NB4 (cell line): ENCODE results near the gene BHLHE23.

Experiments used
- DNase-seq: peaks from one replicate; pipeline ENCODE4 v3.0.0; 2010; ENCODE audit warnings: low read depth
- H3K4me3 ChIP-seq: one replicate; pipeline ENCODE4 v1.5.1; 2011; ENCODE audit warnings: mild to moderate bottlenecking, low read depth, low read length, moderate library complexity
- MAX ChIP-seq: IDR thresholded peaks from 2 replicates; pipeline ENCODE4 v1.6.1; 2011; ENCODE audit warnings: low read depth, low read length
- MYC ChIP-seq: IDR thresholded peaks from 2 replicates; pipeline ENCODE4 v1.6.1; 2011; ENCODE audit warnings: low read depth, low read length
- POLR2A ChIP-seq: IDR thresholded peaks from 2 replicates; pipeline ENCODE4 v1.6.1; 2011; ENCODE audit warnings: mild to moderate bottlenecking; ENCODE audit not compliant: insufficient read length; ENCODE audit errors: extremely low read depth
- TF ChIP-seq, protein P1 (sequence below): IDR thresholded peaks from one replicate; pipeline ENCODE4 v1.5.1; 2012; ENCODE audit warnings: low read depth, low read length

The BHLHE23 gene

DNA sequence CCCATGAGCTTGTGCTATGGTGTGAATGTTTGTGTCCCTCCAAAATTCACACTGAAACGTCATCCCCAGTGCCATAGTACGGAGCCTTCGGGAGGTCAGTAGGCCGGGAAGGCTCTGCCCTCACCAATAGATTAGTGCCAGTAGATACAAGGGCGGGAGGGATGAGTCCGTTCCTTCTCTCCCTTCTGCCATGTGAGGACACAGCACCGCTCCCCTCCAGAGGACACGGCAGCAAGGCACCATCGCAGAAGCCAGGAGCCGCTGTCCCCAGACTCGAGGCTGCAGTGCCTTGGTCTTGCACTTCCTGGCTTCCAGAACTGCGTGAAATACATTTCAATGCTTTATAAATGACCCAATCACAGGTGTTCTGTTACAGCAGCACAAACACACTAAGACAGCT is 39.2 kb upstream of the BHLHE23 start:
- H3K4me3 ChIP-seq: no peak overlapping the region
- no peak for DNase-seq
- TF ChIP-seq, protein P1, sequence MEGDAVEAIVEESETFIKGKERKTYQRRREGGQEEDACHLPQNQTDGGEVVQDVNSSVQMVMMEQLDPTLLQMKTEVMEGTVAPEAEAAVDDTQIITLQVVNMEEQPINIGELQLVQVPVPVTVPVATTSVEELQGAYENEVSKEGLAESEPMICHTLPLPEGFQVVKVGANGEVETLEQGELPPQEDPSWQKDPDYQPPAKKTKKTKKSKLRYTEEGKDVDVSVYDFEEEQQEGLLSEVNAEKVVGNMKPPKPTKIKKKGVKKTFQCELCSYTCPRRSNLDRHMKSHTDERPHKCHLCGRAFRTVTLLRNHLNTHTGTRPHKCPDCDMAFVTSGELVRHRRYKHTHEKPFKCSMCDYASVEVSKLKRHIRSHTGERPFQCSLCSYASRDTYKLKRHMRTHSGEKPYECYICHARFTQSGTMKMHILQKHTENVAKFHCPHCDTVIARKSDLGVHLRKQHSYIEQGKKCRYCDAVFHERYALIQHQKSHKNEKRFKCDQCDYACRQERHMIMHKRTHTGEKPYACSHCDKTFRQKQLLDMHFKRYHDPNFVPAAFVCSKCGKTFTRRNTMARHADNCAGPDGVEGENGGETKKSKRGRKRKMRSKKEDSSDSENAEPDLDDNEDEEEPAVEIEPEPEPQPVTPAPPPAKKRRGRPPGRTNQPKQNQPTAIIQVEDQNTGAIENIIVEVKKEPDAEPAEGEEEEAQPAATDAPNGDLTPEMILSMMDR: no peak
- TF ChIP-seq MAX (no peak), MYC (no peak)

DNA sequence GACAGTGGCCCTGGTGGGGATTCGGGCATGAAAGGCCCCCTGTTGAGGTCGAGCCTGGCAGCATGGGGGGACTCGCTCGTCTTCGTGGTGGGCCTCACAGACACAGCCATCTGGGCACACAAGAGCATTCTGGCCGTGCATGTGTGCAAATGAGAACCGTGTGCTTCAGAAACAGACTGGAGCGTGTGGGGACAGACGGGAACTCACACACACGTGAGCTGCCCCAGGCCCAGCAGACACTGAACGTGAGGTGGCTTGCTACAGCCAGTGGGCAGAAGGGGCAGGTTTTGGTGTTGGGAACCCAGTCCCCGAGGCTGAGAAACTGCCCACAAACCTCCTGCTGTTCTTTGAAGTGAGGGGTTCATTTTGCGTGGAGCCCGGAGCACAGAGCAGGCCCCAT is 38.6 kb upstream of the BHLHE23 start:
- TF ChIP-seq, protein P1: no peak
- no peak for TF ChIP-seq POLR2A
- no peak for TF ChIP-seq MAX
- TF ChIP-seq MYC: no peak
- no peak for DNase-seq
- H3K4me3 ChIP-seq: no peak overlapping the region

DNA sequence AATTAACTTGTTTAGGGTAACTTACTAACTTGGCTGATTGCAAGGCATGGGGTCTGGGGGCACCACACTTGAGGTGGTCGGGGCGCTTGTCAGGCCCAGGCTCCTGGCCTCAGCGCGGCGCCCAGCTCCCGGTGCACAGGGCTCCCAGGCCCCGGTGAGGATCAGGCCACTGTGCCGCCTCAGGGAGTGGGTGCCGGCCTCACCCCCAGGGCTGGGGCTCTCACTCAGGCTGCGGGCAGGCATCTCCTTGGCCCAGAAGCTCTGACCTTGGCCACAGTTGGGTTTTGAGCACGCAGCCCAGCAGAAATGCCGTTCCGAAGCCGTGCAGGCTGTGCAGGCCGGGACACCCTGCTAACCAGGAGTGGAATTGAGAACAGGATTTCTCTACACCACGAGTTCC is 37.8 kb upstream of the BHLHE23 start:
- no peak for DNase-seq
- H3K4me3 ChIP-seq: no peak overlapping the region
- TF ChIP-seq, protein P1: no peak
- no peak for TF ChIP-seq POLR2A
- TF ChIP-seq MAX: no peak
- no peak for TF ChIP-seq MYC

GRCh38 chr20:63044204-63044600 is 37.4 kb upstream of the BHLHE23 start:
- no peak for DNase-seq
- no peak overlapping the region for H3K4me3 ChIP-seq
- TF ChIP-seq MYC (no peak), MAX (no peak), POLR2A (no peak)
- TF ChIP-seq, protein P1: no peak

DNA sequence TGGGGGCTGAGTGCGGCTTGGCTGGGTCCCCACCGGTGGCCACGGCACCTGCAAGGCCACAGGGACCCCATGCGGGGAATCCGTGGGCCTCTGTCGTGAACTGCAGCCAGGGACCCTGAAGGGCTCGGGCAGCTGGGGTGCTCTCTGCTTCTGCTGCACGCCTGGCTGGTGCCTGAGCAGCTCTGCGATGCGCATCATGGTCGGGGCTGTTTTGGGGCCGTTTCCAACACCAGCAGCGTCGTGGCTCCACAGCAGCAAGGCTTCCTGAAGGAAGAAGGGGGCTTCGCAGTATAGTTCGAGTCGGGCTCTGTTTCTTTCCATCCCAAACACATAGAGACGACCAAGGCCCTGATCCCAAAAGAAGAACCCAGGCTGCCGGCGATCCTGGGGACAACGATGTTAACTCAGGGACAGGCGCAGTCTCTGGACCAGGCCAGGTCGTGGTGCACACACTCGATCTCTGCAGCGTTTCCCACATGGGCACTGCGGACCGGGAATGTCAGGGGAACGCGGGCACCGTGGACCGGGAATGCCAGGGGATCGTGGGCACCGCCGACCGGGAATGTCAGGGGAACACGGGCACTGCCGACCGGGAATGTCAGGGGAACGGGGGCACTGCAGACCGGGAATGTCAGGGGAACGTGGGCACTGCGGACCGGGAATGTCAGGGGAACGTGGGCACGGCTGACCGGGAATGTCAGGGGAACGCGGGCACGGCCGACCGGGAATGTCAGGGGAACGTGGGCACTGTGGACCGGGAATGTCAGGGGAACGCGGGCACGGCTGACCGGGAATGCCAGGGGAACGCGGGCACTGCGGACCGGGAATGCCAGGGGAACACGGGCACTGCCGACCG is 36.8 kb upstream of the BHLHE23 start:
- no peak overlapping the region for H3K4me3 ChIP-seq
- no peak for TF ChIP-seq MYC
- TF ChIP-seq POLR2A: no peak
- TF ChIP-seq, protein P1: no peak
- TF ChIP-seq MAX: no peak
- DNase-seq: no peak
